ENCODE data around the gene FAM110A.
"Not testable (repeated sequence)": the region's sequence is repeated elsewhere in the genome, so short reads cannot be mapped to it uniquely, and the experiment has no call there.

Gene FAM110A

DNA sequence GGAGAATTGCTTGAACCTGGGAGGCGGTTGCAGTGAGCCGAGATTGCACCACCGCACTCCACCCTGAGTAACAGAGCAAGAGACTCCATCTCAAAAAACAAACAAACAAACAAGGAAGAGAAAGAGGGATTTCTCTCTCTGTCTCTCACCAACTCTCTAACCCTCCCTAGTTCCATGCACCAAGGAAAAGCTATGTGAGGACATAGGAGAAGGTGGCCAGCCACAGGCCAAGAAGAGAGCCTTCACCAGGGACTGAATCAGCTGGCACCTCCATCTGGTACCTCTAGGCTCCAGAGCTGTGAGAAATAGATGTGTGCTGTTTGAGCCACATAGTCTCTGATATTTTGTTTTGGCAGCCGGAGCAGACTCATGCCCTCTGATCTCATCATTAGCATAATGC, 9.0 kb upstream of the FAM110A start:
- DNase-seq = no peak

DNA sequence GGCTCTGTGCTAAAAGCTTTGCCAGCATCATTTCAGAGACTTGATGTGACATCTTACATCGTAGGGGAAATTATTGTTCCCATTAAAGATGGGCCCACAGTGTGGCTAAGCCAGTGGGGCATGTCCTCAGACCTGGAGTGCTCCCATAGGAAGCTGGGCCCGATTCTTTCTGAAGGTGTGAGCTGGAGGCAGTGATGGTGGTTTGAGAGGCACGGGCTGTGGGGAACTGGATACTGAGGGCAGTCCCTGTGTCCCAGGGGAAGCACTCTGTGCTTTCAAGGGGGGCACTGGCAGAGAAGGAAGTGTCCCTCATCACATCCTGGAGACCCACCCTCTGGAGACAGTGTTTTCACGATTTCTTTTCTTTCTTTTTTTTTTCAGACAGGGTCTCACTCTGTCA, 8.6 kb upstream of the FAM110A start:
- DNase-seq = no peak

DNA sequence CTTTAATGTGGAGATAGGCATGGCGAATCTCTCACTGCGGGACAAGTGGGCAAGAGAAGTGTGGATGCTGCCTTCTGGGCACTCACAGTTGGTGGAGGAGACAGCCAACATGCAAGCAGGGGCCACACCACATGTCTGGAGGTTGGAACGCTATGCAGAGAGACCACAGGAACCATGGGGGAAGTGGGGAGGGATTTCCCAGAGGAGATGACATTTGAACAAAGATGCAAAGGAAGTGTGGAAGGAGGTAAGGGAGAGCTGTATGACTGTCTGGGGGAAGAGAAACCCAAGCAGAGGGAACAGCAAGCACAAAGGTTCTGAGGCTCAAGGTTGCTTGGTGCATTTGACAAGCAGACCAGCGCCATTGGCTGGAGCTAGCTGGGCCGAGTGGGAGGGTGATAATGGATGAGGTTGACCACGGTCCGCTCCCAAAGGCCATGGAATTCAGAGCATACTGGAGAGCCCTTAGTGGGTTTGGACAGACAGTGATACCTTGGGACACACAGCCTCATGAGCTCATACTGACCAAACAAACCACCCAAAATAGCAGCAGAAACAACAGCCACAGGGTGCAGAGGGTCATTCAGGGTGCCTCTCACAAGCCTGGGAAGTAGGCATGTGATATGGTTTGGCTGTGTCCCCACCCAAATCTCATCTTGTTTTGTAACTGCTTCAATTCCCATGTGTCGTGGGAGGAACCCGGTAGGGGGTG, 7.6 kb upstream of the FAM110A start:
- no peak for DNase-seq

DNA sequence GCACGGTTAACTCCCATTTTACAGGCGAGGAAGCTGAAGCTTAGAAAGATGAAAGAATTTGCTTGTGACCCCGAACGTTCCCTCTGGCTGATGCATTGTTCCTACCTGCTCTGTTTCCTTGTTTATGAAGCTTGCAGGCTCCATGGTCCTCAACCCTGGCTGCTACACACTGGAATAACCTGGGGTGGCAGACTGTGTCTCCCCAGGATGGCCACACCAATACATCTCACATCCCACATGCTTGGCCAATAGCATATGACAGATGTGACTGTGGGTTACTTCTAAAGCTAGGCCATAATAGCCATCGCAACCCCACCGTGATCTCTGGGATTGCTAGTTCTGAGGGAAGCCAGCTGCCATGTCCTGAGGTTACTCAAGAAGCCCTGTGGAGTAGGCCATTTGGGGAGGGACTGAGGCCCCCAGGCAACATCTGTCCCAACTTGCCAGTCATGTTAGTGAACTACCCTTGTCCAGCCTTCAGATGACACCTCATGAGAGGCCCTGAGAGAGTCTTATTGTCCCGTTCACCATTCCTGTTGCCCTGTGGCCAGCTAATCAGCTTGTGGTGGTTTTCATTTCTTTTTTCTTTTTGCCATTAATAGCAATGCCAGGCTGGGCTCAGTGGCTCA, 6.7 kb upstream of the FAM110A start:
- no peak for DNase-seq

DNA sequence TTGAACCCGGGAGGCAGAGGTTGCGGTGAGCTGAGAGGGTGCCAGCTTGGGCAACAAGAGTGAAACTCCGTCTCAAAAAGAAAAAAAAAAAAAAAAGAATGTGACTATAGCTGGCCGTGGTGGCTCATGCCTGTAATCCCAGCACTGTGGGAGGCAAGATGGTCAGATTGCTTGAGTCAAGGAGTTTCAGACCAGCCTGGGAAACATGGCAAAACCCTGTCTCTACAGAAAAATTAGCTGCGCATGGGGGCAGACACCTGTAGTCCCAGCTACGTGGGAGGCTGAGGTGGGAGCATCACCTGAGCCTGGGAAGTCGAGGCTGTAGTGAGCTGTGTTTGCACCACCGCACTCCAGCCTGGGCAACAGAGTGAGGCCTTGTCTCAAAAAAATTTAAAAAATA, 5.5 kb upstream of the FAM110A start:
- DNase-seq = not testable (repeated sequence)

DNA sequence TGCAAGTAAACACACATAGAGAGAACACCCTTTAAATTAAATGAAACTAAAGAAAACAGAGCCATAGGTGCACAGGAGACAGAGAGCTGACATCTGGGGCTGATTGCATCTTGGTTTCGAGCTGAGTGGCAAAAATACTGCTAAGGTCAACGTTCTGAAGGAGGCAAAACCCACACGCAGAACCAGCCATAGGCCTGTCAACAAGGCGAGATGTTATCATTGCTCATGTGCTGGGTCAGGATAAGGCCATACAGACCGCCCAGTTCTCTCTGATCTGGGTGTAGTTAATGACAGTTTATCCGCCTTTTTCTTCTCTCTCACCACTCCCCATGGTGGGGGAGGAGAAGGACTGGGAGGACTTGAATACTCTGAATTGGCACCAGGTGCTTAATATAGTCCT, 4.5 kb upstream of the FAM110A start:
- no peak for DNase-seq

DNA sequence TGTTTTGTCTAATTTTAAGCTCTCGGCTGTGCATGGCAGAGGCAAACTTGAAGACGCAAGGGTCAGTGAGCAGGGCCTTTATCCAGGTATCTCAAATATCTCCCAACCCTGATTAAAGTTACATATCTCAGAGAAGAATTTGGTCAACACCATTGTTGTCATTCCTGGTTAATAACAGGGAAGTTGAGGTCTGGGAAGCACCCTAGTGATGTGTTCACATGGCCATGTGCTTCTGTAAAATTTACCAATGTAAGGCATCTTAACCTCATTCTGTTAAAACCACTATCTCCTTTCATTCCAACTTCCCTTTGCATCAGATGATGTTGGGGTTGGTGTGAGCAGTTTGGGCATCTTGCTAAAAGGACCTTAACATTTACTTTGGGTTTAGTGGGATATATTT, 4.0 kb upstream of the FAM110A start:
- DNase-seq = no peak

DNA sequence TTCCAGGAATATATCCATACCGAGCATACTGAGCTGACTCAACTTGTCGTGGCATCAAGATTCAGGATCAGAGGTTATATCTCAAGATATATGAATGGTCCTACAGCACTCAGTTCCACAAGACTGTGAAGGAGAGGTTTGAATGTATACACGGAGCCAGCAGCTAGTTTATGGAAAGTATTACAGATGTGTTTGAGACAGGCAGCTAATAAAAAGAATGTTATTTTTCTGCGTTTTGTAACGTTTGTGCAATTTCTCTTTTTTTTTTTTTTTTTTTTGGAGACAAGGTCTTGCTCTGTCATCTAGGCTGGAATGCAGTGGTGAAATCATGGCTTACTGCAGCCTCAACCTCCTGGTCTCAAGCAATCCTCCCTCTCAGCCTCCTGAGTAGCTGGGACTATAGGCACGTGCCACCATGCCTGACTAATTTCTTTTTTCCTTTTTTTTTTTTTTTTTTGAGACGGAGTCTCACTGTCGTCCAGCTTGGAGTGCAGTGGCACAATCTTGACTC, 3.4 kb upstream of the FAM110A start:
- DNase-seq = no peak

DNA sequence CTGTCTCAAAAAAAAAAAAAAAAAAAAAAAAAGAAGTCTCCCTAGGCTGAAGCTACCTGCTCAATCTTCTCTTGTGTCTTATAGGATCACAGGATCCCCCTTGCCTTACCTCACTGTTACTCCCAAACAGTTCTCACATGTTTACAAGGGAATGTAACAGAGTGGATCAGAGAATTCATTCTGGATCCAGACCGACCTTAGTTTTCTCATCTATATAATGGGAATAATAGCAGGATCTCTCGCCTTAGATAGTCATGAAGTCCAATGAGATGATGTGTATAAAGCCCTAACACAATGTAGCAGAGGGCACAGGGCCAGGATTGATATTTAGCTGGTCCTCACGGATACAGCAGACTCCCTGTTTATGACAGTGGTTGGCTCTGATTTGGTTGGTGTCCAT, 2.3 kb upstream of the FAM110A start:
- no peak for DNase-seq

DNA sequence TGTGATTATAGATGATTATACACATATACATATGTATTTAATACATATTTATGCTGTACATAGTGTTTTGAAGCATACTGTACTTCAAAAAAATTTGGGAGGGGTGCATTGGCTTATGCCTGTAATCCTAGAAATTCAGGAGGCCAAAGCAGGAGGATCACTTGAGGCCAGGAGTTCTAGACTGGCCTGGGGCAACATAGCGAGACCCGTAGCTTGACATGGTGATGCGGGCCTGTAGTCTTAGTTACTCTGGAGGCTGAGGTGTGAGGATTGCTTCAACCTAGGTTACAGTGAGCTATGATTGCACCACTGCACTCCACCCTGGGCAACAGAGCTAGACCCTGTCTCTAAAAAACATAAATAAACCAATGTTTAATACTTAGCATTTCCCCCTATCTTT, 1.6 kb upstream of the FAM110A start:
- no peak for DNase-seq

DNA sequence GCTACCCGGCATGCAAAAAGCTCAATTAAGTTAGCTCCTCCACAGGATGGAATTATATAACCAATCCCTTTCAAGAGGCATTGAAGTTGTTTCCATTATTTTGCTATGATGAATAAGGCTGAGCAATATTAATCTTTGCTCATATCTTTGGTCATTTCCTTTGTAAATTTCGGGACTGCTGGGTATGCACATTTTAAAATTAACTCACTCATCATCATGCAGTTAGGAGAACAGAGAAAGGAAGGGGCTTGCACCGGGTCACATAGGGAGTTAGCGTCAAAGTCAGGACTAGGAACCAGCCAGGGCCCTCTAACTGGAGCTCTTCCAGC, 430 bp upstream of the FAM110A start:
- no peak for DNase-seq

DNA sequence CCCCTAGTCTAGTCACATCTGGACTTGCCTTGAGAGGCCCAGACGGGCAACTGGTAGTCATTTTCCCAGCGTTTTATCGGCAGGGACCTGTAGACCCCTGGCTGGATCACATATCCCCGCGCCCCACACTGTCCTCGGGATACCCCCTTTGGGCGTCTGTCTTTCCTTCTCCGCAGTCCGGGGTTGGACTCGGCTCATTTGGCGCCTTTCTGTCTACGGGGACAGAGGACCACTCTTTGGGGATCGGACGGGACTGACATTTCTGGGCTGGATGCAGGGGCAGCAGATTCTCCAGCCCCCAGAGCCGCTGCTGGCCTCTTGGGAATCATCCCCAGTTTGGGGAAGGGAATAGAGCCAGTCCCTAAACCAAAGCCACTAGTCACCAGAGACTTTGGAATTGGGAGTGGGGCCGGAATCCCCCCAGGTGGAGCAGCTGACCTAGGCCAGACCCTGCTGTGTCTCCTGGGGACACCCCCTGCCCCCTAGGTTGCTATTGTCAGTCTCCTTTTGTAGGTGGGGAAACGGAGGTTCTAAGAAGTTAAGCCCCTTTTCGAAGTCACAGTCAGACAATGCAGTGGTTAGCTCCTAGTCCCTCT, 734 bp downstream of the FAM110A start:
- DNase-seq = no peak

DNA sequence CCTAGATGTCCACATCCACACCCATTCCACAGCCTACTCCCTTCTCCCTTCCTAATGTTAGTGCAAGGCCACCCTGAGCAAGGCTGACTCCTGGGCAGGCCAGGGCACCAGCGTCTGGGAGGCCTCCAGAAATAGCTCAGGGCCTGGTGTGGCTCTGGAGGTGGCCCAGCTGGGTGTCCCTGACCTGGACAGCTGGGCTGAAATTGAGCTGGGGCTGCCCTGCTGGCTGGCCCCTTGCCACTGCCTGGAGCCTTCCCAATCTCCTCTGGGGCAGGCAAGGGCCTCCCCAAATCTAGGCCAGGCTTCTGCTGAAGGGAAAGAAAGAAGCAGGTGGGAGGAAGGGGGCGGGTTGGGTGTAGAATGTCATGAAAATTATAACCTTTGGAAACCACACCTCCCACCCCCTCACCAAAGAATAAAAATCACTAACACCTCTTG, 2.1 kb downstream of the FAM110A start:
- no peak for DNase-seq

DNA sequence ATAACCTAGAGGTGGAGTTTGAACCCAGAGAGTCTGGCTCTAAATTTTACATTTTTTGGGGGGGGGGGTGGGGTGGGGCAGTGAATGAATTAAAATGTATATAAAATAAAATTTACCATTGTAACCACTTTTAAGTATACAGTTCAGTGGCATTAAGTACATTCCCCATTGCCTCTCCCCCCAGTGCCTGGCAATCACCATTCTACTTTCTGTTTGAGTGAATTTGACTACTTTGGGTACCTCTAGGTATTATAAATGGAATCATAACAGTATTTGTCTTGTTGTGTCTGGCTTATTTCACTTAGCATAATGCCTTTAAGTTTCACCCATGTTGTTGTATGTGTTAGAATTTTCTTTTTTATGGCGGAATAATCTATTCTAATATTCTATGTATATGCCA, 2.7 kb downstream of the FAM110A start:
- DNase-seq = no peak

DNA sequence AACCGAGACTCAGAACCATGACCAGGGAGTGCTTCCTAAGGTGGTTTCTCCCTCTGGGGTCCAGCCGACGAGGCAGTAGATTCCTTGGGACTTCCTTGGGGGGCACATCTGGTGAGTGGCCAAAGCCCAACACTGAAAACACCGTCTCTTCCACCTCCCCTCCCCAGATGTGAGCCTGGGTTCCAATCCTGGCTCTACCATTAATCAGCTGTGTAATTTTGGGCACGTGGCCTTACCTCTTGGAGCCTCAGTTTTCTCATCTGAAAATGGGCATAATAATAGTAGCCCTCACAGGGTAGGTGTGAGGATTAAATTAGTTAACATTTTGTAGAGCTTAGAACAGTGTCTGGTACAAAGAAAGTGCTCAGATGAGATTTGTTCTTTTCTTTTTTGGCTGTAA, 5.5 kb downstream of the FAM110A start:
- no peak for DNase-seq

DNA sequence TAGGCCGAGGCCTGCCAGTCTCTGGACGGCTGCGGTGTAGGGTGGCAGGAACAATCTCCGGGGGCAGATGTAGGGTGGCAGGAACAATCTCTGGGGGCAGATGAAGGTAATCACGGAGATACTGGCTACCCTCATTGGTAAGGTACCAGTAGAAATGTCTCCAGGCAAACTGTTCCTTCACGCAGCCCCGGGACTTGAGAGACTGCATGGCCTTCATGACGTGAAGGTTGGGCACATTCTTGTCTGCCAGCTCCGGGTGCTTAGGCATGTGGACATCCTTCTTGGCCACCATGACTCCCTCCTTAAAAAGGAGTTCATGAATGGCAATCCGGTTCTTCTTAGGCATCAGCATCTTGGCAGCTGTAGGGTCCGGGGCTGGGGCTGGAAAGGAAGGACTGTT, 6.1 kb downstream of the FAM110A start:
- no peak for DNase-seq

DNA sequence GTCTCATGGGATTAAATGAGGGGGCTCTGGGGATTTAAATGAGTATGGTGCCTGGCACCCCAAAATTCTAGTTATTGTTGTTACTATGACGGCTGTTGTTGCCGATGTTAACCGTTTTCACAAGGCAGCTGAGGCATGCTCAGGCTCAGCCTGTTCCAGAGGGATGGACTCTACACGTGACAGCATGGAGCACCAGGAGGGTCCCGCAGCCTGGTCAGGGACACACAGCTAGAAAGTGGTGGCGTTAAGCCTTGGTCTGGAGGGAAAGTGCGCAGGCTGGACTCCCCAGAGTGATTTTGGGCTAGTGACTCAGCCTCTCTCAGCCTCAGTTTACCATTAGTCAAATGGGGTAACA, 7.0 kb downstream of the FAM110A start:
- DNase-seq = no peak

DNA sequence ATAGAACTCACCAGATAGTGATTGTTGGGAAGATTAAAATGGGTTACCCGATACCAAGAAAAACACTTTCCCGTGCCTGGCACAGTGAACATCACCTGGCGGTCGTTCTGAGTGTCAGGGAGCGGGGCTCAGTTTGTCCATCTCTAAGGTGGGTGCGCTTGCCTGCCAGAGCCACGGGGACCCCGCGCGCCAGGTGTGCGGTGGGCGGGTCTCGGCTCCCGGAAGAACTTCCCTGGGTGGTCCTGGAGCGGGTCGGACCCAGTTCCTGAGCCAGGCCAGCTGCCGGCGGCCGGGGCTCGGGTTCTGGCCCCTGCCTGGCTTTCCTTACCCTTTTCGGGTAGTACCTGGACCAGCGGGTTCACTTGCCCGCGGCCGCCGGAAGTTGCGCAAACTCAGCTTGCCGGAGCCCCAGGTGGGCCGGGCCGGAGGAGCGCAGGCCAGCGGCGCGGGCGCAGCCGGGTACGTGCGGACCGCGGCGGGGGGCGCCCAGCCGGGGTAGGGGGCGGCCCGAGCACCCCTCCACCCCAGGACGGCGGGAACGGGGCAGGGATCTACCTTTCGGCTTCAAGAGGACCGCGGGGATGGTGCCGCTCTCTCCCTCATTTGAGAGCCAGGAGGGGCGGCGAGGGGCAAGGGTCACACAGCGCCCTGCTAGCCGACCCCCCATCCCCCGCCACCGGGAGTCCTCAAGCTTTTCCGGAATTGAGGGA, 7.5 kb downstream of the FAM110A start:
- DNase-seq = peak; percentile 22

DNA sequence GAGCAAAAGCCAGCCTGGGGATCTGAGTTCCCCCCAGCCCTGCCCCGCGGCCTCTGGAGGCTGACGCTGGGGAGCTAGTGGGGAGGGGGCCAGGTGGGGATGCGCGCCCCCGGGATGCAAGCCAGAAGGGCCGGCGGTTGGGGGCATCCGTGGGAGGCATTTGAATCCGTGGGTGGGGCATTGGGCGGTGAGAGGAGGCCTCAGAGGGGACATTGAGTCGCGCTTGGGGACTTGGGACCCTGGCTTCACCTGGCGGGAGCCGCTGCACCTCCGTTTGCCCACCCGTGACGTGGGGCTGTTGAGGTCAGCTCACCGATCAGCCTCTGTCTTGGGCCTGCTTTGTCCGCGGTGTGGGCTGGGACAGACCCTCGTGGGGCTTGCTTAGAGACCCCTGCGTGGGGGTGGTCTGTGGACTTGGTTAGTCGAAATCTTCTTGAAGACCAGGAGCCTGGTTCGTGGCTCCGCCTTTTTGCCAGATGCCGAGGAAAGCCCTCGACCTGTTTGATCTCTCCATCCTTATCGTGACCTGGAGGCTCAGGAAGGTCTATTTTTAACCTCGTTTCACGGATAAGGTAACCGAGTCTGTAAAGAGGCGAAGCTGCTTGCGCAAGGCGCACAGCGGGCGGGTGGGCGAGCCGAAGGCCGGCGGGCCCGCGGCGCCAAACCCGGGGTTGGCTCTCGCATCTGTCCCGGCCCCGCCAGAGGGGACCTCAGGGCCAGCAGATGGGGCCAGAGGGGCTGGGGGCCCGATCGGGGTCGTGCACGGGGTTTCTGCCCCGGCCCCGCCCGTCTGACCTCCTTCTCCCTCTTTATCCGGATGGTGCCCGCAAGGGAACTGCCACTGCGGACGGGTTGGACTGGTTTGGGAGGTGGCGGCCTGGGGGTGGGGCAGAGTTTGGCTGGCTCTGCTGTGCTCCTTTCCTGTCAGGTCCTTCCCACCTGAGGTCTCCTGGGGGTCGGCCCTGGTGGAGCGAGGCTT, 8.3 kb downstream of the FAM110A start:
- DNase-seq = peak; percentile 33

DNA sequence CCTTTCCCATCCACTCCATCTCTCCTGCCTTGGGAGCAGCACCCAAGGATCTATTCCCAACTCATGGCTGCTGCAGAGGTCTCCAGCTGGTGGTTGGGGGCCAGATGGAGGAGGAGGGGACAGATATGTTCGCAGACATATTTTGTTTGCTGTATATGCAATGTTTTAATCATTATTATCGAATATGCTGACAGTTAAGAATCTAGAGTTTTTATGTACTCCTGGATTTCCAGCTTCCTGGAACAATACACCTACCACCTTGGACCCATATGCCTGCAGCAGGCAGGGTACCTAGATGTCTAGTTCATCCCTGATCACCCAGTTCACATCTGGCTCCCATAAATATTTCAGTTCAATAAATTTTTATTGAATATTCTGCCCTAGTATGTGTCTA, 9.0 kb downstream of the FAM110A start:
- DNase-seq = no peak

DNA sequence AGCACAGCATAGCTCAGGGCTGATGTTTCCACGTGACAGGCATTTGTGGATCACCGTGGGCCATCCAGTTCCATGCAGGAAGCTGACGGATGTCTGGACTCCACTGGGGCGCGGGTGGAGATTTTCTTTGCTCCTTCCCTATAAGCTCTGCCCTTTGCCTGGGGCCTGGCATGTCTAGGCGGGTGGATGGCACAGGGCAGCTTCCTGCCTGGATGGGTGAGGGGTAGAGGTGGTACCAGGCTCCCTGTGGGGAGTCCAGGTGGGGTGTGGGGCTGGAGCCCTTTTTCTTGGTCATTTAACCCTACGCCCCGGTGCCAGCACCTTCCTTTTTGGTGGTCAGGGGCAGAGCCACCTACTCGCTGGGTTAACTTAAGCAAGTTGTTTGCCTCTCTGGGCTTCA, 10.4 kb downstream of the FAM110A start:
- no peak for DNase-seq

DNA sequence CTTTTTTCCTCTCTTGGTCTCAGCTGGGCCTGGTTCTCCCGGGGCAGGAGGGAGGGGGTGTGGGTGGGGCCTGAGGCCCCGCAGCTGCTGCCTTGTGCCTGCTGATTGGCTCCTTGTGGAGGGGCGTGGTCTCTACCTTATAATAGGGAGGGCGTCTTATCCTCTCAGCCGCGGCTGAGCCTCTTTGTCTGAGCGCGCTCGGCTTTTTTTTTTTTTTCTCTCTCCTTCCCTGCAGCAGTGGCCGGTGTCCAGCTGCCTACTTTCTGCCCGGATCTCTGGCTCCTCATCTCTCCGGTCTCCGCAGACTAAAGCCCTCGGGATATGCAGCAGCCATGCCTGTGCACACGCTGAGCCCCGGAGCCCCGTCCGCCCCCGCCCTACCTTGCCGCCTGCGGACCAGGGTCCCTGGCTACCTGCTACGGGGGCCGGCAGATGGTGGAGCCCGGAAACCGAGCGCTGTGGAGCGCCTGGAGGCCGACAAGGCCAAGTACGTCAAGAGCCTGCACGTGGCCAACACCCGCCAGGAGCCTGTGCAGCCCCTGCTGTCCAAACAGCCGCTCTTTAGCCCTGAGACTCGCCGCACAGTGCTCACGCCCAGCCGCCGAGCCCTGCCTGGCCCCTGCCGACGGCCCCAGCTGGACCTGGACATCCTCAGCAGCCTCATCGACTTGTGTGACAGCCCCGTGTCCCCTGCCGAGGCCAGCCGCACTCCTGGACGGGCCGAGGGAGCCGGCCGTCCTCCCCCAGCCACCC, 11.1 kb downstream of the FAM110A start:
- peak; percentile 98 for DNase-seq

Measured in NCI-H748 treated with DMSO at 0.1 percent for 48 hours (cell line).